Naive thymus-derived CD4-positive, alpha-beta T cell (primary cell): ENCODE measurements around the gene TXNDC5. TPM values are rescaled to one million over a fixed set of nuclear protein-coding genes. Genes with fewer than 3 reads are reported as not detected.

ENCODE experiments used
- ATAC-seq: fragments of 150-1000 bp; cut with Tn5 transposase; 2 replicates; pipeline ENCODE4 v1.10.0; 2021; ENCODE audit warnings: mild to moderate bottlenecking, moderate library complexity
- CTCF ChIA-PET: fragments of 350-600 bp; sonication (Branson Sonifier 250); formaldehyde crosslinking; loops from one replicate; lab custom pipeline; 2021; ENCODE audit warnings: antibody characterized with exemption; lab: Charles Lee
- POLR2A ChIA-PET: fragments of 350-600 bp; sonication (Branson Sonifier 250); formaldehyde crosslinking; loops from one replicate; lab custom pipeline; 2021; ENCODE audit warnings: antibody characterized with exemption, inconsistent platforms; lab: Charles Lee
- DNase-seq, 9 donors: peaks; one replicate each; pipeline versions ENCODE4 v3.0.0 to v3.0.0-alpha.2; 2020 to 2022; ENCODE audit warnings: mixed read lengths in 1 of 9
- H3K27ac ChIP-seq: one replicate; pipeline ENCODE4 v1.7.0; 2013; ENCODE audit warnings: mild to moderate bottlenecking, low read depth, low read length, moderate library complexity
- H3K27me3 ChIP-seq, 2 donors: one replicate each; pipeline ENCODE4 v1.7.0; 2013; ENCODE audit warnings: low read length in 2 of 2, mild to moderate bottlenecking in 2 of 2, moderate library complexity in 2 of 2; ENCODE audit not compliant: control insufficient read depth in 2 of 2, insufficient read depth in 2 of 2
- H3K36me3 ChIP-seq, 3 experiments: 1 replicate in 2 of 3; 2 replicates in 1 of 3; pipeline ENCODE4 v1.7.0; 2013; ENCODE audit warnings: low read length in 3 of 3, mild to moderate bottlenecking in 3 of 3, moderate library complexity in 1 of 3; ENCODE audit not compliant: insufficient read depth in 3 of 3, control insufficient read depth in 2 of 3
- H3K4me1 ChIP-seq, 2 donors: one replicate each; pipeline ENCODE4 v1.7.0; 2013; ENCODE audit warnings: low read length in 2 of 2, mild to moderate bottlenecking in 2 of 2, moderate library complexity in 1 of 2; ENCODE audit not compliant: control insufficient read depth in 2 of 2, insufficient read depth in 2 of 2
- H3K4me3 ChIP-seq: 2 replicates; pipeline ENCODE4 v1.7.0; 2013; ENCODE audit warnings: mild to moderate bottlenecking, low read length
- H3K9me3 ChIP-seq, 3 experiments: 1 replicate in 2 of 3; 2 replicates in 1 of 3; pipeline ENCODE4 v1.7.0; 2013; ENCODE audit warnings: low read length in 3 of 3; ENCODE audit not compliant: control insufficient read depth in 2 of 3
- H3K27ac Mint-ChIP-seq, 9 donors: one replicate each; pipeline ENCODE4 v1.8.0; 2020 to 2022; ENCODE audit warnings: mixed read lengths in 9 of 9, mild to moderate bottlenecking in 8 of 9, moderate library complexity in 5 of 9, inconsistent platforms in 2 of 9
- H3K27me3 Mint-ChIP-seq, 5 donors: one replicate each; pipeline ENCODE4 v1.8.0; 2021 to 2022; ENCODE audit warnings: mixed read lengths in 5 of 5, mild to moderate bottlenecking in 1 of 5
- H3K36me3 Mint-ChIP-seq, 5 donors: one replicate each; pipeline ENCODE4 v1.8.0; 2020 to 2022; ENCODE audit warnings: mixed read lengths in 5 of 5, mild to moderate bottlenecking in 3 of 5, inconsistent platforms in 1 of 5
- H3K4me1 Mint-ChIP-seq, 7 donors: one replicate each; pipeline ENCODE4 v1.8.0; 2020 to 2022; ENCODE audit warnings: mixed read lengths in 7 of 7, mild to moderate bottlenecking in 3 of 7, inconsistent platforms in 1 of 7
- H3K4me3 Mint-ChIP-seq, 10 donors: one replicate each; pipeline ENCODE4 v1.8.0; 2020 to 2022; ENCODE audit warnings: mild to moderate bottlenecking in 10 of 10, mixed read lengths in 10 of 10, moderate library complexity in 6 of 10, inconsistent platforms in 2 of 10
- H3K9me3 Mint-ChIP-seq, 11 donors: one replicate each; pipeline ENCODE4 v1.8.0; 2020 to 2022; ENCODE audit warnings: mixed read lengths in 11 of 11, mild to moderate bottlenecking in 4 of 11, inconsistent platforms in 1 of 11, moderate library complexity in 1 of 11
- intact Hi-C, 2 donors: fragments of 100-400 bp; cut with micrococcal nuclease; formaldehyde crosslinking; loops; one replicate each; pipeline ENCODE4 v1.15.1; 2023
- polyA plus RNA-seq, 2 donors: library from polyadenylated mRNA; unstranded; fragments of 300-500 nt; fragmentation: Illumina TruSeq; gene quantifications; one replicate each; pipeline ENCODE4 v1.2.3, GENCODE V29; 2021
- total RNA-seq, 6 experiments: library from RNA in 5 of 6; stranded (reverse) in 5 of 6; gene quantifications; 1 replicate in 5 of 6; 2 replicates in 1 of 6; pipeline ENCODE4 v1.2.3 and lab custom pipeline; 2021 to 2026

TXNDC5 gene
- total and polyA plus RNA-seq, 7 experiments from 2014 or later = 11.5 to 48.6 (median 21.4) TPM

DNA sequence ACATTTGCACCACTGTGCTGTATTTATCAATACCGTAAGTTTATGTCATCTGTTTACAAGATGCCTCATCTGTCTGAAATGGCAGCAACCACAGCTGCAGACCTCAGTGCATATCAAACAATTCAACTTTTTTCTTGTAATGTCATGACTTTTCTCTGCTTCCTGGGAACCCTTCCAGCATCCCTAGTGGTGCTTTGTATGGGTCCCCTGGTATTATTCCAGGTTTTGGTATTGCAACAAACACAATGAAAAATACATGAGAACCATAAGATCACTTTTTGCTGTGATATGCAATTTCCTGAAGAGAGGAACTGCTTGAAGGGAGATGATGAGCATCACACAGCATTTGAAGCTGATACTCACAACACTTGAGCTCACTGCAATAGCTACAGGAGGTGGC is 12.0 kb upstream of the TXNDC5 start:
- ChIA-PET POLR2A (no interaction called here), CTCF (no interaction called here)
- H3K27me3 Mint-ChIP-seq = peaks cover 5 to 39% (median 15%) of the 10 kb centered on the region in 5 donors
- intact Hi-C loops = no loop called here
- H3K27ac Mint-ChIP-seq = no peak overlapping the region
- DNase-seq = no peak
- no peaks in the 10 kb centered on the region for H3K4me1 ChIP-seq
- no peaks in the 10 kb centered on the region for H3K36me3 ChIP-seq
- peaks cover 2 to 32% (median 21%) of the 10 kb centered on the region in 11 donors for H3K9me3 Mint-ChIP-seq
- ATAC-seq = no peak
- H3K4me1 Mint-ChIP-seq = no peaks in the 10 kb centered on the region
- peaks cover 0 to 11% (median 0%) of the 10 kb centered on the region in 3 experiments for H3K9me3 ChIP-seq
- H3K27me3 ChIP-seq = no peaks in the 10 kb centered on the region
- H3K4me3 ChIP-seq = no peak overlapping the region
- no peak overlapping the region for H3K4me3 Mint-ChIP-seq
- no peak overlapping the region for H3K27ac ChIP-seq
- H3K36me3 Mint-ChIP-seq = peaks cover 0 to 20% (median 3%) of the 10 kb centered on the region in 5 donors

GRCh38 chr6:7921632-7922092 is 11.1 kb upstream of the TXNDC5 start:
- Histone ChIP-seq H3K4me1 (no peaks in the 10 kb centered on the region), H3K27ac (no peak overlapping the region), H3K36me3 (no peaks in the 10 kb centered on the region), H3K9me3 (peaks cover 0 to 11% (median 0%) of the 10 kb centered on the region in 3 experiments), H3K4me3 (no peak overlapping the region), H3K27me3 (no peaks in the 10 kb centered on the region)
- H3K27me3 Mint-ChIP-seq = peaks cover 5 to 34% (median 13%) of the 10 kb centered on the region in 5 donors
- no peak overlapping the region for H3K4me3 Mint-ChIP-seq
- POLR2A ChIA-PET = no interaction called here
- intact Hi-C loops = no loop called here
- H3K4me1 Mint-ChIP-seq = no peaks in the 10 kb centered on the region
- CTCF ChIA-PET = no interaction called here
- H3K36me3 Mint-ChIP-seq = peaks cover 0 to 20% (median 3%) of the 10 kb centered on the region in 5 donors
- peaks cover 2 to 27% (median 21%) of the 10 kb centered on the region in 11 donors for H3K9me3 Mint-ChIP-seq
- no peak overlapping the region for H3K27ac Mint-ChIP-seq
- DNase-seq = no peak
- ATAC-seq = no peak

- Mint-ChIP-seq H3K4me3 (no peak overlapping the region), H3K9me3 (peaks cover 2 to 22% (median 19%) of the 10 kb centered on the region in 11 donors), H3K36me3 (peaks cover 0 to 20% (median 3%) of the 10 kb centered on the region in 5 donors), H3K4me1 (no peaks in the 10 kb centered on the region), H3K27me3 (peaks cover 6 to 28% (median 12%) of the 10 kb centered on the region in 5 donors), H3K27ac (no peak overlapping the region)
- Histone ChIP-seq H3K9me3 (peaks cover 0 to 11% (median 0%) of the 10 kb centered on the region in 3 experiments), H3K27me3 (no peaks in the 10 kb centered on the region), H3K27ac (no peak overlapping the region), H3K4me3 (no peak overlapping the region), H3K4me1 (no peaks in the 10 kb centered on the region), H3K36me3 (no peaks in the 10 kb centered on the region)
- CTCF ChIA-PET = no interaction called here
- POLR2A ChIA-PET = no interaction called here
- DNase-seq (no peak), ATAC-seq (no peak)
- intact Hi-C loops = no loop called here
Measured at GRCh38 chr6:7921046-7921445, 10.5 kb upstream of the TXNDC5 start.

- peaks cover 0 to 18% (median 2%) of the 10 kb centered on the region in 5 donors for H3K36me3 Mint-ChIP-seq
- H3K27me3 ChIP-seq = no peaks in the 10 kb centered on the region
- H3K9me3 ChIP-seq = peaks cover 0 to 11% (median 0%) of the 10 kb centered on the region in 3 experiments
- H3K4me3 Mint-ChIP-seq = no peak overlapping the region
- ATAC-seq = no peak
- ChIA-PET POLR2A (no interaction called here), CTCF (no interaction called here)
- DNase-seq = no peak
- H3K27me3 Mint-ChIP-seq = peaks cover 6 to 26% (median 10%) of the 10 kb centered on the region in 5 donors
- no peaks in the 10 kb centered on the region for H3K4me1 Mint-ChIP-seq
- H3K4me3 ChIP-seq = no peak overlapping the region
- no peaks in the 10 kb centered on the region for H3K36me3 ChIP-seq
- H3K4me1 ChIP-seq = no peaks in the 10 kb centered on the region
- no peak overlapping the region for H3K27ac ChIP-seq
- no peak overlapping the region for H3K27ac Mint-ChIP-seq
- H3K9me3 Mint-ChIP-seq = peaks cover 2 to 19% (median 17%) of the 10 kb centered on the region in 11 donors
- intact Hi-C loops = no loop called here
Measured at GRCh38 chr6:7920425-7920824, 9.8 kb upstream of the TXNDC5 start.

- peaks cover 0 to 9% (median 0%) of the 10 kb centered on the region in 3 experiments for H3K9me3 ChIP-seq
- no peaks in the 10 kb centered on the region for H3K4me1 ChIP-seq
- DNase-seq (peak in 1 of 9 donors; percentile 31), ATAC-seq (no peak)
- intact Hi-C loops = loop anchor here (10.0 kb wide), 2 partner anchors 85 to 515 kb away; partner anchors contain the start of gene SLC35B3 (in 1 of the 2)
- H3K36me3 ChIP-seq = no peaks in the 10 kb centered on the region
- Mint-ChIP-seq H3K4me3 (no peak overlapping the region), H3K27ac (no peak overlapping the region), H3K27me3 (peaks cover 5 to 21% (median 6%) of the 10 kb centered on the region in 5 donors), H3K9me3 (peaks cover 2 to 14% (median 11%) of the 10 kb centered on the region in 11 donors), H3K4me1 (no peaks in the 10 kb centered on the region), H3K36me3 (peaks cover 0 to 13% (median 0%) of the 10 kb centered on the region in 5 donors)
- ChIA-PET CTCF (no interaction called here), POLR2A (no interaction called here)
- no peak overlapping the region for H3K27ac ChIP-seq
- H3K4me3 ChIP-seq = no peak overlapping the region
- no peaks in the 10 kb centered on the region for H3K27me3 ChIP-seq
Measured at GRCh38 chr6:7919871-7920270, 9.3 kb upstream of the TXNDC5 start.

- Histone ChIP-seq H3K36me3 (no peaks in the 10 kb centered on the region), H3K27ac (no peak overlapping the region), H3K4me3 (no peak overlapping the region), H3K27me3 (no peaks in the 10 kb centered on the region), H3K4me1 (no peaks in the 10 kb centered on the region), H3K9me3 (no peaks in the 10 kb centered on the region)
- Mint-ChIP-seq H3K27me3 (peaks cover 0 to 8% (median 0%) of the 10 kb centered on the region in 5 donors), H3K27ac (no peak overlapping the region), H3K36me3 (no peaks in the 10 kb centered on the region), H3K4me1 (no peaks in the 10 kb centered on the region), H3K4me3 (no peak overlapping the region), H3K9me3 (no peaks in the 10 kb centered on the region)
- ATAC-seq (no peak), DNase-seq (no peak)
- ChIA-PET CTCF (interaction anchor here (0.5 kb wide), 1 partner anchor 199 kb away, joined by 3 read pairs; no protein-coding TSS in a partner anchor), POLR2A (no interaction called here)
- intact Hi-C loops = loop anchor here (10.0 kb wide), 2 partner anchors 86 to 516 kb away; partner anchors contain the start of gene SLC35B3 (in 1 of the 2)
Measured at GRCh38 chr6:7918403-7918802, 7.8 kb upstream of the TXNDC5 start.

DNA sequence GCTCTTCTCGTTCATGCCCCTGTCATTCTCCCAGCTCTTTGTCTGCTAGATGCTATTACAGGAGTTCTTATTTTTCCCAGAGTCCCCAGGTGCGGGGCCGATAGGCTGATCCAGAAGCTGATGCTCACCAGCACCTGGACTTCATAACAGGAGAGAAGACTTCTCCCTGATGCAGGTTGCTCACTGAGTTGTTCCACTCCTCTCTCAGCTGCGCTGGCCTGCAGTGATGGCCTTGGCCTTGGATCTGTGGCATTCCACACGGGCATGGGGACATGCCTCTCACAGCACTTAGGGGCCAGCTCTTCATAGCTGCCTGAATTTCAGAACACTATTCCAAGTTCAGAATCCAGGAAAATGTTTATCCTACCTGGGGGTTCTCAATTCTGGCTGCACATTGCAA is 7.1 kb upstream of the TXNDC5 start:
- H3K27me3 Mint-ChIP-seq = peaks cover 0 to 7% (median 0%) of the 10 kb centered on the region in 5 donors
- H3K27ac Mint-ChIP-seq = no peak overlapping the region
- ATAC-seq = no peak
- DNase-seq = no peak
- Histone ChIP-seq H3K36me3 (no peaks in the 10 kb centered on the region), H3K9me3 (no peaks in the 10 kb centered on the region), H3K27ac (no peak overlapping the region), H3K4me3 (no peak overlapping the region), H3K27me3 (no peaks in the 10 kb centered on the region), H3K4me1 (no peaks in the 10 kb centered on the region)
- H3K9me3 Mint-ChIP-seq = no peaks in the 10 kb centered on the region
- H3K4me3 Mint-ChIP-seq = no peak overlapping the region
- no peaks in the 10 kb centered on the region for H3K36me3 Mint-ChIP-seq
- intact Hi-C loops = loop anchor here (10.0 kb wide), 2 partner anchors 87 to 517 kb away; partner anchors contain the start of gene SLC35B3 (in 1 of the 2)
- CTCF ChIA-PET = interaction anchor here (0.5 kb wide), 1 partner anchor 198 kb away, joined by 3 read pairs; no protein-coding TSS in a partner anchor
- POLR2A ChIA-PET = no interaction called here
- H3K4me1 Mint-ChIP-seq = no peaks in the 10 kb centered on the region
